HT-29 (cell line): ENCODE measurements around the gene FHIT. TPM values are rescaled to one million over a fixed set of nuclear protein-coding genes. Genes with fewer than 3 reads are reported as not detected.
"Not testable (repeated sequence)": the region's sequence is repeated elsewhere in the genome, so short reads cannot be mapped to it uniquely, and the experiment has no call there.

Experiments
- DNase-seq: peaks from one replicate; pipeline ENCODE4 v3.0.0-alpha.2; 2015; ENCODE audit warnings: low spot score
- total RNA-seq: library from RNA; depleted of rRNA; stranded (reverse); fragments of >200 nt; shearing (Covaris generic); gene quantifications from 2 replicates; pipeline ENCODE4 v1.2.3, GENCODE V29; 2014

The FHIT gene
- total RNA-seq, 1 experiment from 2014 or later = not detected

DNA sequence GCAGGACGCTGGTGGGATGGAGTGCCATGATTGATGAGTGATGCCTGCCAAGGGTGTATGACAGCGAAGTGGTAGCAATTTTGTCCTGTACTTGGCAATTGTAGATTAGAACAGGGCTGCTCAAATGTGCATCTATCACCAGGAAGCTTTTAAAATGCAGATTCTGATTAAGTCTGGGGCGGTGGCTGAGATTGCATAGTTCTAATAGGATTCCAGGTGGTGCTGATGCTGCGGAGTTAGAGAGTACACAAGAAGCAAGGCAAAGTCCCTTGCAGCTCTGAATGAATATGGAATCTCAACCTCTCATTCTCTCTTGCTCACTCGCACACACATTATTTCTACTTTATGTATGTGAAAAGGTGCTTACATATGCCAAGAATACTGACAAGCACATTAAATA lies 670.4 kb downstream of the FHIT start:
- DNase-seq = no peak

GRCh38 chr3:60579734-60580133 lies 671.5 kb downstream of the FHIT start:
- no peak for DNase-seq

DNA sequence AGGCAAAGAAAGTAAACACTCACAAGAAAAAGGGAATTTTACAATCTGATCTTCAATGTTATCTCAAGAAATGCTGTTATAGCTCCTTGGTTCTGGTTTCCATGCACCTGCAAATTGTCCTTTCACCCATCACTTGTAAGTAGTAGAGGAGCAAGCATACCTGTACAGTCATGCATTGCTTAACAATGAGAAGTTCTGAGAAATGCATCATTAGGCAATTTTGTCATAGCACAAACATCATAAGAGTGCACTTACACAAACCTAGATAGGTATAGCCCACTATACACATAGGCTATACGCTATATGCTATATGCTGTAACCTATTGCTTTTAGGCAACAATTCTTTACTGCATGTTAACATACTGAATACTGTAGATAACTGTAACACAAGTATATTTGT lies 672.3 kb downstream of the FHIT start:
- no peak for DNase-seq

DNA sequence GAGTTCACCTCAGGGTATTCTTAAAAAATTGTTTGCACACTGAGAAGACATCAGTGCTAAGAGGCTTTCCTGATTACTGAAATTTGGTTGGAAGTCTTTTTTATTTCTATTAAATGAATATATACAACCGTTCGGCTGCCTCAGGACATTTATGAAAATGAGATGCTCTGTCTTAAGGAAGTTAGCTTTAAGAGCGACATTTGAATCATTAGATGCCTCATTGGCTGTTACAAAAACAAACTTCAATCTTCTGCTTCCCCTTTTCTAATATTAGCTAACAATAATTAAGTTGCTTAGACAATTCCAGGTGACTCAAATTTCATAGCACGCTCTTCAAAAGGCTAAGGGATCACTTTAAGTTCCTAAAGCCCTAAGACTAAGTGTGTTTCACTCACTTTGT lies 673.7 kb downstream of the FHIT start:
- DNase-seq = no peak

- no peak for DNase-seq
These were observed 675.5 kb downstream of the FHIT start for GRCh38 chr3:60575718-60576272.

- no peak for DNase-seq
These were observed 677.0 kb downstream of the FHIT start for GRCh38 chr3:60574046-60574769.

- no peak for DNase-seq
These were observed 677.8 kb downstream of the FHIT start for GRCh38 chr3:60573494-60573893.

DNA sequence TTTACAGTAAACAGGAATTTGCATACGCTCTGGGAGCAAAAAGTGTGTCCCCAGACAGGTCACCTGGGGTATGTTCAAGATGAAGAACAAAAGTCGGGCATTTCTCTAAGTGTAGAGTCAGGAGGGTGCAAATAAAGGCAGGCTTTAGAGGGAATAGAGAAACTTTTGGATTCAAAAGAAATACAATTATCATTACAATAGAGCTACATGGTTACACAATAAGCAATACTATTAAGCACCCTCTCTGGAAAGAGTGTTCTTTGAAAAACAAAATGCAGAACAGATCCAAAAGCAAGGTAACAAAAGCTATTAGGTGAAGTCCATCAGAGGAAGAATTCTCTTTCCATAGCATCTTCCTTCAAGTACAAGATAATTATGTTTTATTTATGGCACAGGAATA lies 679.7 kb downstream of the FHIT start:
- DNase-seq = no peak

DNA sequence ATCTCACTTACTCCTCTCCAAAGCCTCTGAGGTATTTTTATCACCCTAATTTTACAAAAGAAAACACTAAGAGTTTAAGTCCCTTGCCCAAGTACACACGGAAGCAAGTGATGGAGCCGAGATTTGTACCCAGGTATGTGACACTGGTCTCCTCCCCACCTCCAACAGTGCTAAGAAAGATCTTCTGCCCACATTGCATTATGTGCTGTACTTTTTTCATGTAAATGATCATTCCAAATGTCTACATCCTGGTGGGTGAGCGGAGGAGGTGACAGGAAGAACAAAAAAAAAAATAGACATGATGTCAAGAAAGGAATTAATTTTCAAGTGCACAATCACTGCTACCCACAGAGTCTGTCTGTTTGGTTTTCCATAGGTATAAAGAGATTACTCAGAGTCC lies 694.1 kb downstream of the FHIT start:
- DNase-seq = no peak

DNA sequence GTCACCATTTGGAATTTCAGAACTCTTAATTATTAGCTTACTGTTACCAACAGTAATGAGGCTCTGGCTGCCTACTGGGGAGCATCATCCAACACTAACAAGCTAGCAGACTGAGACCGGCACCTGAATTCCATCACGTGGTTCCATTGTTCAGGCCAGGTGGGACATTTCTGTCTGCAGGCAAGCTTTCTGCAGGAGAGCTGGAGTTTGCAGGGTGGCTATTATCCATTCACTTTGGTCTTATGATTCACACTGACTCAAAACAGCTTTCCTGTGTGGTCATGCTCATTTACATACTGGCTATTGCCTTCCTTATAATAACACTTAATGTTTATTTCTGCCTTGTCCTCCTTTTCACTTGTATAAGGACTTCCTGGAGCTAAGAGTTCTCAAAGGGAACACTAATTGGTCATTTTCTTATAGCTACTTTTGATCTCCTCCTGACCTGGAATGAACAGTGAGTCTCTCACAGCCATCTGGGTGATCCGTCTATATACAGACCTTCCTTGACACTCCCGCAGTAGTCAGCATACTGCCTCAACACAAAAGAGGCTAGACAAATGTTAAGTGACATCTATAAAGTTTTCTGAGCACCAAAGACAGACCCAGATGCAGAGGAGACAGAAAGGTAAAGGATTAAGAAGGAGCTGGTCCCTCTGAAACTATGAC lies 695.4 kb downstream of the FHIT start:
- no peak for DNase-seq

DNA sequence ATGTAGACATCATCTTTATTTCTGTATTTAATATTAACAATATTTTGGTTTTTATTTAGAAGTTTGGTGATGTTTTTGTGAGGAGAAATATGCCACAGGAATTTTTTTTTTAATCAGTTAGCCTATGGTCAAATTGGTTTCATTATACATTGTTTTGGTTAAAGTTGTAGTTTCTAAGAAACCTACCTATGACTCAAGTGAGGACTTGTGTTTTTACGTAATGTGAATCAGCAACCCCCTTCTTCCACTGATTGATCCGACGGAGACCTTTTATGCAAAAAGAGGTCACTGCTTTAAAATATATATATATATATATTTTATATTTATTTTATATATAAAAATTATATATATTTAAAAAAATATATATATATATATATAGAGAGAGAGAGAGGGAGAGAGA lies 698.1 kb downstream of the FHIT start:
- DNase-seq = no peak

- no peak for DNase-seq
These were observed 698.7 kb downstream of the FHIT start for GRCh38 chr3:60552581-60552980.

DNA sequence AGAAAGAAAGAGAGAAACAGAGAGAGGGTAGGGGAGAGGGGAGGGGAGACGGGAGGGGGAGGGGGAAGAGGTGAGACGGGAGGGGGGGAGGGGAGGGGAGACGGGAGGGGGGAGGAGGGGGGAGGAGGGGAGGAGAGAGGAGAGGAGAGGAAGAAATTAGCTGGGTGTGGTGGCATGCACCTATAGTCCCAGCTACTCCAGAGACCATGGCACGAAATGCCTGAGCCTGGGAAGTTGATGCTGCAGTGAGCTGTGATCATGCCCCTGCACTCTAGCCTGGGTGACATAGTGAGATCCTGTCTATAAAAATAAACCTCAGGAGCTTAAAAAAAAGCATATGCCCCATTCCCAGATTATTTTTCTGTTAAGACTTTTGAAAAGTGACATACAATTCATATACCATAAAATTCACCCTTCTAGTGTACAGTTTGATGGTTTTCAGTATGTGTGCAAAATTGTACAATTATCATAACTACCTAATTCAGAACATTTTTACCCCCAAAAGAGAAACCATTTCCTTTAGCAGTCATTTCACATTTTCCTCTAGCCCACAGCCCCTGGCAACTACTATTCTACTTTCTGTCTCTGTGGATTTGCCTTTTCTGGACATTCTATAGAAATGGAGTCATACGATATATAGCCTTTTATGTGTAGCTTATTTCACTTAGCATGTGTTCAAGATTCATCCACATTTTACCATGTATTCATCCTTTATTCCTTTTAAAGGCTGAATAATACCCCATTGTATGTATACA lies 699.6 kb downstream of the FHIT start:
- DNase-seq = no peak

- DNase-seq = no peak
These were observed 701.4 kb downstream of the FHIT start for GRCh38 chr3:60549863-60550262.

GRCh38 chr3:60542995-60543394 lies 708.3 kb downstream of the FHIT start:
- DNase-seq = no peak

DNA sequence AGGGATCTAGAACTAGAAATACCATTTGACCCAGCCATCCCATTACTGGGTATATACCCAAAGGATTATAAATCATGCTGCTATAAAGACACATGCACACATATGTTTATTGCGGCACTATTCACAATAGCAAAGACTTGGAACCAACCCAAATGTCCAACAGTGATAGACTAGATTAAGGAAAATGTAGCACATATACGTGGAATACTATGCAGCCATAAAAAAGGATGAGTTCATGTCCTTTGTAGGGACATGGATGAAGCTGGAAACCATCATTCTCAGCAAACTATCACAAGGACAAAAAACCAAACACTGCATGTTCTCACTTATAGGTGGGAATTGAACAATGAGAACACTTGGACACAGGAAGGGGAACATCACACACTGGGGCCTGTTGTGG lies 711.9 kb downstream of the FHIT start:
- DNase-seq = not testable (repeated sequence)

DNA sequence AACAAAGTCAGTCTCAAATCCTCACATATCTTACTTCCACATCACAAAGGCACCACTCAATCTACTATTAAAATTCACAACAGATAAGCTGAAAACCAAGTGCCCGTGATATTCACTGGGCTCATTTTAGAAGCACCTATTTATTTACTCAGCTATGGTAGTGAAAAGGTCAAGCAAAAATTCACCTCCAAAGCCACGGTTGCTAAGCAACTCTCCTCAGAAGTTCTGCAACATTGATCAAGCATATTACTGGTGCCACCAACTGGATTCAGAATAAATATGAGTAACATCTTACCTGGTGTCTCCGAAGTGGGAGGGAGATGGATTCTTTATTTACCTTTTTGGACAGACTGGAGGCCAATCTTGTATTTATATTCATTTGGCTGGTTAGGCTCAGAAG lies 714.8 kb downstream of the FHIT start:
- no peak for DNase-seq

GRCh38 chr3:60531759-60532158 lies 719.5 kb downstream of the FHIT start:
- DNase-seq = no peak

- DNase-seq = no peak
These were observed 722.6 kb downstream of the FHIT start for GRCh38 chr3:60528651-60529050.

DNA sequence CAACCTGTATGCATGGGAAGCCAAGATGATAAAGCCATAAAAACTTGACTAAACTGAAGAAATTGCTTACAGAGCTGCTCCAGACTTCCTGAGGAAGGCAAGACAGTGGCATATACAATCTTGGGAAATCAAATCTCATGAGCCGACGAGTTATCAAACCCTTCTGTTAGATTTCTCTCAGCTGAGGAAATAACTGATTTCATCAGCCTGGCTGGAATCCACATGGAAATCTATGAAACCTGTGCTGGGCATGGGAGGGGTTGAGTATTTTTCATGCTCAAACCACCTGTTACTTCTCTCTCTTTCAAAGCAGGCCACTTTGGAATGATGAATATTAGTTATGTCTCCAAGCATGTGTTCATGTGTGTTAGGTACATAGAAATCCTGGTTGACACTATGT lies 727.7 kb downstream of the FHIT start:
- no peak for DNase-seq

DNA sequence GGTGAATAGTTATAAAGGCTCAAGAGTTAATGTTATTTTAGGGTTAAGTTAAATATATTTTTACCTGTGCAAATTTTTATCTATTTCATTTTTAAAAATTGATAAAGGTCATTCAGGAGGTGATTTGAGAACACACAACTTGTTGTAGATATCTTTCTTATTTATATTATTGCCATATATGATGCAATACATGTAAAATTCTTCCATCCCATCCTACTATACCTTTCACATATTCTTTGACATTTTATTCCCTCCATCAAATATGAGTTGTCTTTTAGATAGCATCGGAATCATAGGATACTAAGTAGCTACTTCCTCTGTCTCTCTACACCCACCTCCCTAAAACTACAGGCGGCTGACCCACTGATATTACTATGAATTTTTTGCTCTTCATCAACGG lies 734.1 kb downstream of the FHIT start:
- DNase-seq = no peak

DNA sequence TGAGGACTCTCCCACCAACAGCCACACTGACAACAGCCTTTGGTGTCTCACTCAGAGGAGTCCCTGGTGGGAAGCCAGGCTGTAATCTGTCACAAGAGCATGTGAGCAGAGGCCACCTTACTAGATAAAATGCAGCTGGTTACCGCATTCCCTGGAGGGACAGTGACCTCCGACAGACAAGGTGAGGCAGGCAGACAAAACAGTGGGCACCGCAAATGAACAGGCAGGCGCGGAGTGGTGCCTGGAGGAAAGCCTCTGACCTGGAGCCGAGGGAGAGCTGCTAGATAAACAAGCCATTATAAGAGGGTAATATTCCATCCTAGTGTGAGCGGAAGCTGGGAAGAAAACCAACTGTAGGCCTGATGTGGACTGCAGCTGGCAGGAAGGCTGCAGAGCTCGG lies 736.4 kb downstream of the FHIT start:
- DNase-seq = no peak
